Left ventricle myocardium inferior (tissue), 1 donor: Measurements from ENCODE around the gene TAS2R14. TPM values are rescaled to one million over a fixed set of nuclear protein-coding genes. Genes with fewer than 3 reads are reported as not detected.

Source experiments
- DNase-seq: peaks from one replicate; pipeline ENCODE4 v3.0.0-alpha.2; 2020
- H3K27ac ChIP-seq: fragments of 200-600 bp; replicated peaks from 2 replicates; pipeline ENCODE4 v1.8.0; 2021
- H3K27me3 ChIP-seq: fragments of 200-600 bp; 2 replicates; pipeline ENCODE4 v1.8.0; 2021; ENCODE audit warnings: low read depth
- H3K36me3 ChIP-seq: fragments of 200-600 bp; 2 replicates; pipeline ENCODE4 v1.8.0; 2021
- H3K4me1 ChIP-seq: fragments of 200-600 bp; 2 replicates; pipeline ENCODE4 v1.8.0; 2021
- H3K4me3 ChIP-seq: fragments of 200-600 bp; 2 replicates; pipeline ENCODE4 v1.8.0; 2021; ENCODE audit warnings: mild to moderate bottlenecking, moderate library complexity
- H3K9me3 ChIP-seq: fragments of 200-600 bp; replicated peaks from 2 replicates; pipeline ENCODE4 v1.8.0; 2021
- intact Hi-C: fragments of 100-400 bp; cut with micrococcal nuclease; formaldehyde crosslinking; loops from one replicate; pipeline ENCODE4 v1.11.0; 2022
- total RNA-seq: library from RNA; stranded (reverse); fragmentation: NEBNext Ultra II Directional; extraction: Animal tissue kit (Norgen Biotek cat#: 25700); gene quantifications from one replicate; pipeline ENCODE4 v1.2.1, GENCODE V29; 2021
- TF ChIP-seq, protein P1 (sequence below): fragments of 200-600 bp; IDR thresholded peaks from 2 replicates; pipeline ENCODE4 v1.8.0; 2021; ENCODE audit warnings: antibody characterized with exemption, mild to moderate bottlenecking, borderline replicate concordance
- donor health status: DM: no; HTN: yes; CAD: no; lungs with severe emphysema.

The TAS2R14 gene
- total RNA-seq, 1 donor from 2014 or later = 0.58 TPM

DNA sequence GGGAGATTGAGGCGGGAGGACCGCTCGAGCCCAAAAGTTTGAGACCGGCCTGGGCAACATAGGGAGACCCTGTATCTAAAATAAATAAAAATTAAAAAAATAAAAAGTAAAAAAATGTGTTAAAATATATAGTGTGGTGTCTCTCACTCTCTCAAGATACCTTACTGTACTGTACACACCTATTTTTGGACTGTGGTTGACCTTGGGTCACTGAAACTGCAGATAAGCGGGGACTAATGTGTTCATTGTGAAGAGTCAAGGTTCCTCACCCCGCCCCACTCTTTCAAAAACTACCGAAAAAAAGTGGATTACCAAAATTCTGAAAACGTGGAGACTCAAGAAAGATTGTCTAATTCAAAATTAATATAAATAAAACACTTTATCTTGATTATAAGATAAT is 28.7 kb downstream of the TAS2R14 start:
- TF ChIP-seq, protein P1, sequence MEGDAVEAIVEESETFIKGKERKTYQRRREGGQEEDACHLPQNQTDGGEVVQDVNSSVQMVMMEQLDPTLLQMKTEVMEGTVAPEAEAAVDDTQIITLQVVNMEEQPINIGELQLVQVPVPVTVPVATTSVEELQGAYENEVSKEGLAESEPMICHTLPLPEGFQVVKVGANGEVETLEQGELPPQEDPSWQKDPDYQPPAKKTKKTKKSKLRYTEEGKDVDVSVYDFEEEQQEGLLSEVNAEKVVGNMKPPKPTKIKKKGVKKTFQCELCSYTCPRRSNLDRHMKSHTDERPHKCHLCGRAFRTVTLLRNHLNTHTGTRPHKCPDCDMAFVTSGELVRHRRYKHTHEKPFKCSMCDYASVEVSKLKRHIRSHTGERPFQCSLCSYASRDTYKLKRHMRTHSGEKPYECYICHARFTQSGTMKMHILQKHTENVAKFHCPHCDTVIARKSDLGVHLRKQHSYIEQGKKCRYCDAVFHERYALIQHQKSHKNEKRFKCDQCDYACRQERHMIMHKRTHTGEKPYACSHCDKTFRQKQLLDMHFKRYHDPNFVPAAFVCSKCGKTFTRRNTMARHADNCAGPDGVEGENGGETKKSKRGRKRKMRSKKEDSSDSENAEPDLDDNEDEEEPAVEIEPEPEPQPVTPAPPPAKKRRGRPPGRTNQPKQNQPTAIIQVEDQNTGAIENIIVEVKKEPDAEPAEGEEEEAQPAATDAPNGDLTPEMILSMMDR = no peak
- no peak for DNase-seq
- H3K4me1 ChIP-seq = peaks cover 16% of the 10 kb centered on the region
- H3K27me3 ChIP-seq = no peaks in the 10 kb centered on the region
- H3K36me3 ChIP-seq = no peaks in the 10 kb centered on the region
- H3K9me3 ChIP-seq = peaks cover 9% of the 10 kb centered on the region
- intact Hi-C loops = no loop called here
- H3K4me3 ChIP-seq = no peak overlapping the region
- H3K27ac ChIP-seq = no peak overlapping the region

DNA sequence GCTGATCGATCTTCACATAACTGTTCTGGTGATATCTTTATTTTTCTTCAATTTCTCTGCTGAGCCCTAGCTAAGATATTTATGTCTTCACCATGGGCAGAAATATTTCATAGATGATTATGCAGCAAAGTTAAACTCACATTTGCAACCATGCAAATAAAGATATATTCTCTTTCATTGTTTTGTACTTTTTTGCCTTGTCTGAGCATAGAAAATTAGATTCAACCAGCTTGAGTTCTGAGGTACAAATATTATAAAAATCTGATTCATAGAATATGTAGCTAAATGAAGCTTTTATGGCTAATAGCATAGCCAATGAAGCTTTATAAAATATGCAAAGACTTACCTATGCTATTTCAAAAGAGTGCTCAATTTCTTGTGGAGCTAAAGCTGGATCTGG is 29.6 kb downstream of the TAS2R14 start, which contains the start of gene TAS2R13:
TAS2R13 (minus strand) TSS at position 101 of the 400 bp plus-strand sequence. CDS start 264 bp downstream, outside the sequence.
- H3K9me3 ChIP-seq = peaks cover 18% of the 10 kb centered on the region

DNA sequence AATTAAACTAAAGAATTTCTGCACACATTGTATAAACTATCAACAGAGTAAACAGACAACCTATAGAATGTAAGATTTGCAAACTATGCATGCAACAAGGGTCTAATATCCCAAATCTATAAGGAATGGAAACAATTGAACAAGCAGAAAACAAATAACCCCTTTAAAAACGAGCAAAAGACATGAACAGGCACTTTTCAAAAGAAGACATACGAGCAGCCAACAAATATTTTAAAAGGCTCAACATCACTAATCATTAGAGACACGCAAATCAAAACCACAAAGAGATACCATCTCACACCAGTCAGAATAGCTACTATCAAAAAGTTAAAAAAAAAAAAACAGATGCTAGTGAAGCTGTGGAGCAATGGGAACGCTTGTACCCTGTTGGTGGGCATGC is 34.4 kb downstream of the TAS2R14 start:
- intact Hi-C loops = no loop called here
- peaks cover 8% of the 10 kb centered on the region for H3K36me3 ChIP-seq
- H3K4me3 ChIP-seq = no peak overlapping the region
- DNase-seq = no peak
- H3K4me1 ChIP-seq = no peaks in the 10 kb centered on the region
- TF ChIP-seq, protein P1 = no peak
- no peak overlapping the region for H3K27ac ChIP-seq
- H3K27me3 ChIP-seq = no peaks in the 10 kb centered on the region
- peaks cover 45% of the 10 kb centered on the region for H3K9me3 ChIP-seq

More for the DNA sequence above, 29.6 kb downstream of the TAS2R14 start, which contains the start of gene TAS2R13:
- Histone ChIP-seq H3K4me1 (peaks cover 16% of the 10 kb centered on the region), H3K27ac (no peak within 1 kb of the TSS), H3K4me3 (no peak within 1 kb of the TSS), H3K36me3 (no peaks in the 10 kb centered on the region), H3K27me3 (no peaks in the 10 kb centered on the region)
- TF ChIP-seq, protein P1 = no peak
- intact Hi-C loops = no loop called here
- DNase-seq = no peak

DNA sequence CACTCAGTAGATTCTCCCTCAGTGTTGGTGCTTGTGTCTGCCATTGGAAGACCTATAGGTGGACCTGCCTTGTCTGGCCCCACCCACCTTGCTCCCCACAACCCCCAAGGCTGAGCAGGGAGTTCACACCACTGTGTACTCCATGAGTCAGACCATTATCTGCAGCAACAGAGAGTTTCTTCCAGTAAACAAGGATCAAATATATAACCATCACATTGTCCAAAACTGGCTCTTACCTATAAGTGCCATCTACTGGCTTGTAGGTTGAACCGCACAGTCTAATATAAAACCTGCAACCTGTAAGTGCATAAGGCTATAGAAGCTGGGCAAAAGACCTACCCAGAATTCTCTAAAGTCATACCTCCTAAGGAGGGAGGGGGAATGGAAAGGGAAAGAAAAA is 37.6 kb downstream of the TAS2R14 start:
- DNase-seq = no peak
- intact Hi-C loops = no loop called here
- Histone ChIP-seq H3K27me3 (no peaks in the 10 kb centered on the region), H3K27ac (no peak overlapping the region), H3K4me3 (no peak overlapping the region), H3K4me1 (no peaks in the 10 kb centered on the region), H3K36me3 (peaks cover 8% of the 10 kb centered on the region), H3K9me3 (peaks cover 45% of the 10 kb centered on the region)
- TF ChIP-seq, protein P1 = no peak

DNA sequence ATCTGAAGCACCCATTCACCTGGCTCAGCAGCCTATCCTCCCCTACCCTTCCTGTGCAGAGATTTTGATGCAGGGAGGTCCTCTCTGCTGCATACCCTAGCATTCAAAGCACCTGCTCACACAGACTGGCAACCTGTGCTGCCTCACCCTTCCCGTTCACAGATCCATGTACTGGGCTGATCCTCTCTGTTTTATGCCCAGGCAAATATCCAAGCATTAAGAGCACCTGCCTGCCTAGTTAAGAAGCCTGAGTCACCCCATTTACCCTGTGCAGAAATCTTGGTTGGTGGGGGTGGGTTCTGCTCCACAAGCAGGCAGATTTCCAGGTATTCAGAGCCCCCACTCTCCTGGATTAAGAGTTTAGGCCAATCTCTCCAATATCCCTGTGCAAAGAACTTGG is 38.1 kb downstream of the TAS2R14 start:
- peaks cover 42% of the 10 kb centered on the region for H3K9me3 ChIP-seq
- DNase-seq = no peak
- no peaks in the 10 kb centered on the region for H3K4me1 ChIP-seq
- H3K27me3 ChIP-seq = no peaks in the 10 kb centered on the region
- no peak overlapping the region for H3K4me3 ChIP-seq
- TF ChIP-seq, protein P1 = no peak
- peaks cover 8% of the 10 kb centered on the region for H3K36me3 ChIP-seq
- intact Hi-C loops = no loop called here
- H3K27ac ChIP-seq = no peak overlapping the region
